ENCODE results near the gene SATB2.

The SATB2 gene

GRCh38 chr2:199449455-199449854 is 8.3 kb downstream of the SATB2 start:
- no peak for DNase-seq

GRCh38 chr2:199446996-199447576 is 10.7 kb downstream of the SATB2 start:
- DNase-seq: no peak

GRCh38 chr2:199444749-199445148 is 13.0 kb downstream of the SATB2 start:
- DNase-seq: no peak

- no peak for DNase-seq
Observed at GRCh38 chr2:199443589-199444130, 14.1 kb downstream of the SATB2 start.

- no peak for DNase-seq
Observed at GRCh38 chr2:199442173-199442572, 15.6 kb downstream of the SATB2 start.

GRCh38 chr2:199441759-199442158 is 16.0 kb downstream of the SATB2 start:
- DNase-seq: peak in 1 of 2 experiments; percentile 43

- no peak for DNase-seq
Observed at GRCh38 chr2:199440118-199440517, 17.6 kb downstream of the SATB2 start.

- DNase-seq: no peak
Observed at GRCh38 chr2:199439542-199439941, 18.2 kb downstream of the SATB2 start.

GRCh38 chr2:199439066-199439465 is 18.7 kb downstream of the SATB2 start:
- peak in 1 of 2 experiments; percentile 20 for DNase-seq

GRCh38 chr2:199434555-199434954 is 23.2 kb downstream of the SATB2 start:
- DNase-seq: no peak

GRCh38 chr2:199433204-199433832 is 24.4 kb downstream of the SATB2 start:
- peak; percentile 32 to 61 for DNase-seq

GRCh38 chr2:199431746-199432213 is 26.0 kb downstream of the SATB2 start:
- peak; percentile 63 to 80 for DNase-seq

- no peak for DNase-seq
Observed at GRCh38 chr2:199430214-199430613, 27.5 kb downstream of the SATB2 start.

- DNase-seq: no peak
Observed at GRCh38 chr2:199428291-199428690, 29.4 kb downstream of the SATB2 start.

- DNase-seq: no peak
Observed at GRCh38 chr2:199424160-199424559, 33.6 kb downstream of the SATB2 start.

GRCh38 chr2:199419428-199419827 is 38.3 kb downstream of the SATB2 start:
- no peak for DNase-seq

GRCh38 chr2:199414465-199414864 is 43.3 kb downstream of the SATB2 start:
- DNase-seq: no peak

- DNase-seq: no peak
Observed at GRCh38 chr2:199414001-199414400, 43.7 kb downstream of the SATB2 start.

GRCh38 chr2:199409759-199410529 is 47.8 kb downstream of the SATB2 start:
- no peak for DNase-seq

- DNase-seq: no peak
Observed at GRCh38 chr2:199407421-199407820, 50.3 kb downstream of the SATB2 start.

GRCh38 chr2:199405241-199405640 is 52.5 kb downstream of the SATB2 start:
- DNase-seq: no peak

- no peak for DNase-seq
Observed at GRCh38 chr2:199404841-199405240, 52.9 kb downstream of the SATB2 start.

GRCh38 chr2:199395311-199395710 is 62.4 kb downstream of the SATB2 start:
- no peak for DNase-seq

GRCh38 chr2:199392363-199392762 is 65.4 kb downstream of the SATB2 start:
- no peak for DNase-seq

All from NCI-H2081 (cell line).